HL-60 (cell line): ENCODE data around the gene RFFL.

Experiments
- DNase-seq, 2 experiments: peaks; one replicate each; pipeline ENCODE4 v3.0.0-alpha.2; 2010 to 2020; ENCODE audit warnings: low read depth in 1 of 2, low spot score in 1 of 2
- H3K27ac ChIP-seq: fragments of 250-450 bp; sonication (Bioruptor Pico); replicated peaks from 2 replicates; pipeline ENCODE4 v1.5.1; 2020; ENCODE audit warnings: mild to moderate bottlenecking, moderate library complexity
- H3K27me3 ChIP-seq: fragments of 250-450 bp; sonication (Bioruptor Pico); 2 replicates; pipeline ENCODE4 v1.5.1; 2021; ENCODE audit warnings: mild to moderate bottlenecking, moderate library complexity; ENCODE audit not compliant: insufficient read depth, poor library complexity, severe bottlenecking
- H3K4me3 ChIP-seq: replicated peaks from 2 replicates; pipeline ENCODE4 v1.5.1; 2011; ENCODE audit warnings: mild to moderate bottlenecking, control low read depth, low read length; ENCODE audit not compliant: insufficient read depth
- CTCF ChIP-seq: IDR thresholded peaks from one replicate; pipeline ENCODE4 v1.5.1; 2011; ENCODE audit warnings: low read length, control low read depth, inconsistent platforms; ENCODE audit not compliant: insufficient read depth
- GABPA ChIP-seq: IDR thresholded peaks from 2 replicates; pipeline ENCODE4 v1.6.1; 2012; ENCODE audit warnings: low read depth
- POLR2AphosphoS5 ChIP-seq: IDR thresholded peaks from 2 replicates; pipeline ENCODE4 v1.6.1; 2012; ENCODE audit warnings: low read depth
- SPI1 ChIP-seq: IDR thresholded peaks from 2 replicates; pipeline ENCODE4 v1.6.1; 2012; ENCODE audit warnings: low read depth, mild to moderate bottlenecking, borderline replicate concordance
- TF ChIP-seq, protein P1 (sequence below): IDR thresholded peaks from 2 replicates; pipeline ENCODE4 v1.6.1; 2012; ENCODE audit warnings: low read depth; ENCODE audit not compliant: insufficient replicate concordance

RFFL gene

DNA sequence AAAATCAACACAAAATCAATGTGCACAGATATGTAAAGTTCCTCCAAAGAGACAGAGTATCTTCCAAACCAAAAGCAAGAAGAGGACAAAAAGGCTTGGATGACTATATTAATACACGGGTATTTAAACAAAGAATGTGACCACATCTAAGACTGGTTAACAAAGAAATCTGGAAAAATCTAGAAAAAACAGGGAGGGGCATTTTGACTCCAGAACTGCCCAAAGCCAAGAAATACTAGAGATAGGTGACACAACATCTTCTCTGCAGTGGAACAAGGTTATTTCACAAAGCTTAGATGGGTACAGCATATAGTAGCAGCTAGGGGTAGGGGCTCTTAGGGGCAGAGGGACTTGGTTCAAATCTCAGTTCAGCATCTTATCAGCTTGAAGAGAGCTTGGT, 10.3 kb downstream of the RFFL start:
- Histone ChIP-seq H3K27ac (peak overlapping the region; percentile 87), H3K27me3 (no peaks in the 10 kb centered on the region), H3K4me3 (no peak overlapping the region)
- TF ChIP-seq, protein P1, sequence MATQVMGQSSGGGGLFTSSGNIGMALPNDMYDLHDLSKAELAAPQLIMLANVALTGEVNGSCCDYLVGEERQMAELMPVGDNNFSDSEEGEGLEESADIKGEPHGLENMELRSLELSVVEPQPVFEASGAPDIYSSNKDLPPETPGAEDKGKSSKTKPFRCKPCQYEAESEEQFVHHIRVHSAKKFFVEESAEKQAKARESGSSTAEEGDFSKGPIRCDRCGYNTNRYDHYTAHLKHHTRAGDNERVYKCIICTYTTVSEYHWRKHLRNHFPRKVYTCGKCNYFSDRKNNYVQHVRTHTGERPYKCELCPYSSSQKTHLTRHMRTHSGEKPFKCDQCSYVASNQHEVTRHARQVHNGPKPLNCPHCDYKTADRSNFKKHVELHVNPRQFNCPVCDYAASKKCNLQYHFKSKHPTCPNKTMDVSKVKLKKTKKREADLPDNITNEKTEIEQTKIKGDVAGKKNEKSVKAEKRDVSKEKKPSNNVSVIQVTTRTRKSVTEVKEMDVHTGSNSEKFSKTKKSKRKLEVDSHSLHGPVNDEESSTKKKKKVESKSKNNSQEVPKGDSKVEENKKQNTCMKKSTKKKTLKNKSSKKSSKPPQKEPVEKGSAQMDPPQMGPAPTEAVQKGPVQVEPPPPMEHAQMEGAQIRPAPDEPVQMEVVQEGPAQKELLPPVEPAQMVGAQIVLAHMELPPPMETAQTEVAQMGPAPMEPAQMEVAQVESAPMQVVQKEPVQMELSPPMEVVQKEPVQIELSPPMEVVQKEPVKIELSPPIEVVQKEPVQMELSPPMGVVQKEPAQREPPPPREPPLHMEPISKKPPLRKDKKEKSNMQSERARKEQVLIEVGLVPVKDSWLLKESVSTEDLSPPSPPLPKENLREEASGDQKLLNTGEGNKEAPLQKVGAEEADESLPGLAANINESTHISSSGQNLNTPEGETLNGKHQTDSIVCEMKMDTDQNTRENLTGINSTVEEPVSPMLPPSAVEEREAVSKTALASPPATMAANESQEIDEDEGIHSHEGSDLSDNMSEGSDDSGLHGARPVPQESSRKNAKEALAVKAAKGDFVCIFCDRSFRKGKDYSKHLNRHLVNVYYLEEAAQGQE, result no peak
- TF ChIP-seq GABPA (no peak), SPI1 (no peak), CTCF (no peak), POLR2AphosphoS5 (no peak)
- DNase-seq, result no peak

DNA sequence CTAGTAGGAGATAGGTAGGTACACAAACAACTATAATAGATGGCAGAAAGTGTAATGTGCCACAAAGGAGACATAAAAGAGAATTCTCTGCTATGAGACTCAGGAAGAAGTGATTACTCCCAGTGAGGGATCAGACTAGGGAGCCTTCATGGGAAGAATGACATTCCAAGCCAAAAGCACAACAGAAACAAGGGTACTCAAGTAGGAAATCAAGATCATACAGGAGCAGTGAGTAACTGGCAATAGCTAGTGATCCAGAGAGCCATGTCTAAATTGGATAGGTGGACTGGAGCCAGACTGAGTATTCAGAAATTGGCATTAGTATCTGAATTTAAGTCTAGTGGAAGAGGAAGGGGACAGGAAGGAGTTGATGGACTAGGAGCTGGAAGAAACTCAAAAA, 10.7 kb downstream of the RFFL start:
- DNase-seq, result no peak
- Histone ChIP-seq H3K27me3 (no peaks in the 10 kb centered on the region), H3K4me3 (no peak overlapping the region), H3K27ac (peak overlapping the region; percentile 87)
- no peak for TF ChIP-seq CTCF
- TF ChIP-seq GABPA, result no peak
- TF ChIP-seq, protein P1, result no peak
- no peak for TF ChIP-seq SPI1
- no peak for TF ChIP-seq POLR2AphosphoS5

GRCh38 chr17:35052241-35052610, 11.3 kb downstream of the RFFL start:
- Histone ChIP-seq H3K27me3 (no peaks in the 10 kb centered on the region), H3K27ac (peak overlapping the region; percentile 87), H3K4me3 (no peak overlapping the region)
- DNase-seq, result no peak
- no peak for TF ChIP-seq CTCF
- TF ChIP-seq GABPA, result no peak
- TF ChIP-seq SPI1, result no peak
- TF ChIP-seq, protein P1, result no peak
- TF ChIP-seq POLR2AphosphoS5, result no peak
